H1 (cell line): Measurements from ENCODE around the gene DBX2. TPM values are rescaled to one million over a fixed set of nuclear protein-coding genes. Genes with fewer than 3 reads are reported as not detected.

ENCODE experiments used
- CTCF ChIA-PET: fragments of 300-600 bp; sonication (Branson Sonifier 250); formaldehyde crosslinking; loops from one replicate; lab custom pipeline; 2021; ENCODE audit not compliant: partially characterized antibody; lab: Charles Lee
- POLR2A ChIA-PET: fragments of 300-600 bp; sonication (Branson Sonifier 250); formaldehyde crosslinking; loops from one replicate; lab custom pipeline; 2021; ENCODE audit warnings: inconsistent platforms; ENCODE audit not compliant: partially characterized antibody; lab: Charles Lee
- DNase-seq, 2 experiments: peaks; one replicate each; pipeline versions ENCODE4 v3.0.0 to v3.0.0-alpha.2; 2010 to 2022; ENCODE audit warnings: low spot score in 2 of 2, low read depth in 1 of 2, mixed read lengths in 1 of 2
- FAIRE-seq: peaks from 2 replicates; lab custom pipeline; 2011; peaks lifted over from hg19 to GRCh38; lab: Jason Lieb, UNC
- H2AFZ ChIP-seq: 2 replicates; pipeline ENCODE4 v1.8.1; 2012; ENCODE audit warnings: low read length, inconsistent platforms
- H2AK5ac ChIP-seq: 2 replicates; pipeline ENCODE4 v1.6.1; 2013; ENCODE audit warnings: low read depth, low read length
- H2BK120ac ChIP-seq: replicated peaks from 2 replicates; pipeline ENCODE3; 2013; ENCODE audit warnings: low read depth, low read length, inconsistent platforms
- H2BK12ac ChIP-seq: 2 replicates; pipeline ENCODE4 v1.6.1; 2013; ENCODE audit warnings: low read depth, low read length
- H2BK15ac ChIP-seq: 2 replicates; pipeline ENCODE4 v1.6.1; 2013; ENCODE audit warnings: low read length
- H2BK20ac ChIP-seq: 2 replicates; pipeline ENCODE4 v1.6.1; 2013; ENCODE audit warnings: low read length
- H2BK5ac ChIP-seq: 2 replicates; pipeline ENCODE4 v1.6.1; 2013; ENCODE audit warnings: low read depth, low read length
- H3K14ac ChIP-seq: 2 replicates; pipeline ENCODE4 v1.6.1; 2013; ENCODE audit warnings: inconsistent platforms; ENCODE audit not compliant: insufficient read length
- H3K18ac ChIP-seq: 2 replicates; pipeline ENCODE4 v1.6.1; 2013; ENCODE audit warnings: low read length; ENCODE audit errors: extremely low read depth
- H3K23ac ChIP-seq: 2 replicates; pipeline ENCODE4 v1.6.1; 2013; ENCODE audit warnings: inconsistent platforms; ENCODE audit not compliant: insufficient read length
- H3K23me2 ChIP-seq: 2 replicates; pipeline ENCODE4 v1.6.1; 2013; ENCODE audit warnings: low read depth, low read length
- H3K27ac ChIP-seq: 2 replicates; pipeline ENCODE4 v1.6.1; 2011; ENCODE audit warnings: low read depth, low read length, inconsistent platforms
- H3K27me3 ChIP-seq, 4 experiments: replicated peaks in 1 of 4; 1 replicate in 1 of 4; 2 replicates in 3 of 4; pipeline versions ENCODE4 v1.6.1 to v1.8.1; 2011 to 2013; ENCODE audit warnings: low read length in 3 of 4, mild to moderate bottlenecking in 3 of 4, inconsistent platforms in 2 of 4, mixed read lengths in 2 of 4, moderate library complexity in 1 of 4; ENCODE audit not compliant: control insufficient read depth in 3 of 4, insufficient read depth in 3 of 4; ENCODE audit errors: extremely low read depth in 1 of 4
- H3K36me3 ChIP-seq, 4 experiments: 2 replicates each; pipeline versions ENCODE4 v1.6.1 to v1.8.1; 2011 to 2013; ENCODE audit warnings: mild to moderate bottlenecking in 4 of 4, low read length in 3 of 4, moderate library complexity in 2 of 4, control low read depth in 1 of 4, inconsistent platforms in 1 of 4; ENCODE audit not compliant: insufficient read depth in 4 of 4, control insufficient read depth in 2 of 4
- H3K4ac ChIP-seq: replicated peaks from 2 replicates; pipeline ENCODE3; 2013; ENCODE audit warnings: low read length, low read depth, mixed read lengths, inconsistent platforms; ENCODE audit not compliant: insufficient read length
- H3K4me1 ChIP-seq, 4 experiments: replicated peaks in 1 of 4; 1 replicate in 1 of 4; 2 replicates in 3 of 4; pipeline versions ENCODE4 v1.6.1 to v1.8.1; 2011 to 2013; ENCODE audit warnings: low read length in 3 of 4, inconsistent platforms in 2 of 4, mixed read lengths in 1 of 4; ENCODE audit not compliant: insufficient read depth in 4 of 4, control insufficient read depth in 3 of 4
- H3K4me2 ChIP-seq, 2 experiments: 2 replicates each; pipeline versions ENCODE4 v1.6.1 to v1.8.1; 2011 to 2013; ENCODE audit warnings: low read depth in 2 of 2, low read length in 2 of 2, control low read depth in 1 of 2, inconsistent platforms in 1 of 2, mild to moderate bottlenecking in 1 of 2; ENCODE audit not compliant: insufficient read depth in 1 of 2
- H3K4me3 ChIP-seq, 4 experiments: fragments of 200-600, 300-600 bp in 1 of 4; sonication (generic), shearing (Covaris generic), sonication (Bioruptor Twin) in 1 of 4; 2 replicates each; pipeline versions ENCODE4 v1.5.1 to v1.8.1; 2011 to 2016; ENCODE audit warnings: low read length in 4 of 4, low read depth in 3 of 4, control low read depth in 2 of 4, inconsistent platforms in 2 of 4, mild to moderate bottlenecking in 2 of 4, mixed read lengths in 1 of 4, moderate library complexity in 1 of 4; ENCODE audit not compliant: insufficient read depth in 2 of 4; ENCODE audit errors: extremely low read depth in 1 of 4
- H3K56ac ChIP-seq: replicated peaks from 2 replicates; pipeline ENCODE3; 2013; ENCODE audit warnings: low read depth, mild to moderate bottlenecking, mixed read lengths, low read length, inconsistent platforms; ENCODE audit not compliant: insufficient read length
- H3K79me1 ChIP-seq: 2 replicates; pipeline ENCODE4 v1.6.1; 2013; ENCODE audit warnings: low read depth, low read length, control low read depth
- H3K79me2 ChIP-seq, 2 experiments: 2 replicates each; pipeline versions ENCODE4 v1.6.1 to v1.8.1; 2012 to 2013; ENCODE audit warnings: low read length in 2 of 2, mild to moderate bottlenecking in 2 of 2, inconsistent platforms in 1 of 2; ENCODE audit not compliant: insufficient read depth in 2 of 2, control insufficient read depth in 1 of 2
- H3K9ac ChIP-seq, 4 experiments: replicated peaks in 1 of 4; 1 replicate in 1 of 4; 2 replicates in 3 of 4; pipeline versions ENCODE4 v1.6.1 to v1.8.1; 2011 to 2013; ENCODE audit warnings: low read depth in 3 of 4, low read length in 3 of 4, control low read depth in 2 of 4, mild to moderate bottlenecking in 2 of 4, moderate library complexity in 2 of 4, inconsistent platforms in 1 of 4; ENCODE audit errors: extremely low read depth in 1 of 4
- H3K9me3 ChIP-seq, 2 experiments: 2 replicates each; pipeline versions ENCODE4 v1.6.1 to v1.8.1; 2012 to 2013; ENCODE audit warnings: mild to moderate bottlenecking in 2 of 2, moderate library complexity in 2 of 2, control low read depth in 1 of 2, inconsistent platforms in 1 of 2, low read depth in 1 of 2, low read length in 1 of 2, mixed read lengths in 1 of 2; ENCODE audit not compliant: insufficient read depth in 2 of 2
- H4K20me1 ChIP-seq, 2 experiments: replicated peaks in 1 of 2; 2 replicates each; pipeline versions ENCODE3 to v1.8.1; 2011 to 2013; ENCODE audit warnings: inconsistent platforms in 2 of 2, low read length in 2 of 2, mild to moderate bottlenecking in 1 of 2; ENCODE audit not compliant: insufficient read depth in 2 of 2, control insufficient read depth in 1 of 2
- H4K5ac ChIP-seq: 2 replicates; pipeline ENCODE4 v1.6.1; 2013; ENCODE audit warnings: low read length, low read depth, mixed read lengths, inconsistent platforms; ENCODE audit not compliant: insufficient read length
- H4K8ac ChIP-seq: 2 replicates; pipeline ENCODE4 v1.8.0; 2013; ENCODE audit warnings: mild to moderate bottlenecking, moderate library complexity, low read length, inconsistent platforms; ENCODE audit not compliant: insufficient read depth; ENCODE audit errors: extremely low read depth
- H4K91ac ChIP-seq: replicated peaks from 2 replicates; pipeline ENCODE3; 2013; ENCODE audit warnings: low read length, mixed read lengths, inconsistent platforms; ENCODE audit not compliant: insufficient read length
- CTCF ChIP-seq, 3 experiments: IDR thresholded peaks; 1 replicate in 2 of 3; 2 replicates in 1 of 3; pipeline versions ENCODE4 v1.5.1 to v1.6.1; 2011; ENCODE audit warnings: low read length in 3 of 3, mild to moderate bottlenecking in 3 of 3, inconsistent platforms in 2 of 3, low read depth in 1 of 3, moderate library complexity in 1 of 3; ENCODE audit not compliant: insufficient read depth in 1 of 3; ENCODE audit errors: control extremely low read depth in 1 of 3
- NANOG ChIP-seq: IDR thresholded peaks from 2 replicates; pipeline ENCODE4 v1.6.1; 2011; ENCODE audit warnings: low read length, low read depth, mild to moderate bottlenecking, inconsistent platforms; ENCODE audit not compliant: insufficient read depth, poor library complexity, severe bottlenecking
- RAD21 ChIP-seq, 2 experiments: IDR thresholded peaks in 1 of 2; conservative IDR thresholded peaks in 1 of 2; 2 replicates each; pipeline ENCODE4 v1.6.1; 2011; ENCODE audit warnings: low read depth in 2 of 2, low read length in 2 of 2, improper control_type of control experiment in 1 of 2, inconsistent platforms in 1 of 2, mild to moderate bottlenecking in 1 of 2, moderate library complexity in 1 of 2
- SAP30 ChIP-seq: fragments of 300-600 bp; sonication (generic); IDR thresholded peaks from 2 replicates; pipeline ENCODE4 v1.7.1; 2012; ENCODE audit warnings: low read length, moderate library complexity, mild to moderate bottlenecking, inconsistent platforms; ENCODE audit not compliant: insufficient read depth, insufficient replicate concordance
- SIRT6 ChIP-seq: IDR thresholded peaks from one replicate; pipeline ENCODE4 v1.7.1; 2012; ENCODE audit warnings: low read length, inconsistent platforms
- SIX5 ChIP-seq: IDR thresholded peaks from 2 replicates; pipeline ENCODE4 v1.6.1; 2011; ENCODE audit warnings: mild to moderate bottlenecking, low read depth, low read length
- USF2 ChIP-seq: IDR thresholded peaks from 2 replicates; pipeline ENCODE4 v1.6.1; 2011; ENCODE audit warnings: low read length, improper control_type of control experiment
- WGBS, 2 experiments: shearing (Covaris generic) in 1 of 2; methylation state at CpG; one replicate each; pipeline versions ENCODE4 v1.1.6 to v1.1.7; 2013 to 2015; ENCODE audit warnings: low lambda C conversion rate in 2 of 2, mixed read lengths in 2 of 2, inconsistent platforms in 1 of 2, low coverage in 1 of 2, missing lambda C conversion rate in 1 of 2; ENCODE audit not compliant: insufficient replicate concordance in 2 of 2, insufficient coverage in 1 of 2, insufficient read length in 1 of 2; ENCODE audit errors: extremely low coverage in 1 of 2, missing lambda C conversion rate in 1 of 2; 5-methylcytosine and 5-hydroxymethylcytosine counted together
- polyA plus RNA-seq, 7 experiments: library from polyadenylated mRNA; depleted of rRNA in 3 of 7; stranded (reverse) in 5 of 7; unstranded in 2 of 7; fragments of >200 nt in 5 of 7; fragments of 200-250 nt in 2 of 7; gene quantifications; 1 replicate in 5 of 7; 2 replicates in 1 of 7; 4 replicates in 1 of 7; pipeline versions ENCODE4 v1.2.1 to v1.2.3, GENCODE V29; 2011 to 2013; ENCODE audit warnings: missing spikeins in 2 of 7, mixed read lengths in 2 of 7
- total RNA-seq: library from RNA; stranded (reverse); fragmentation: NEBNext Ultra II Directional; extraction: Animal tissue kit (Norgen Biotek cat#: 25700); gene quantifications from 2 replicates; pipeline ENCODE4 v1.2.1, GENCODE V29; 2021

DBX2 gene
- total and polyA plus RNA-seq, 2 of the 8 experiments (the other 6 are each of a cell fraction or from before 2014, with no cell fraction given) = 0.06 TPM; not detected in 1

- no peaks in the 10 kb centered on the region for H3K36me3 ChIP-seq
- FAIRE-seq = no peak
- no peak overlapping the region for H3K4me3 ChIP-seq
- no peak for TF ChIP-seq SIX5
- no peak for TF ChIP-seq SIRT6
- TF ChIP-seq NANOG = no peak
- no peak for TF ChIP-seq USF2
- no peak for TF ChIP-seq CTCF (IDR thresholded peaks at IDR 0.05; ENCODE audit: control extremely low read depth in 1 of 3, insufficient read depth in 1 of 3, low read depth in 1 of 3, low read length in 3 of 3)
- TF ChIP-seq RAD21 (IDR thresholded peaks at IDR 0.05 in 1 of 2, conservative IDR thresholded peaks at IDR 0.05 in 1 of 2; ENCODE audit: low read depth in 2 of 2, low read length in 2 of 2) = no peak
- no peak for TF ChIP-seq SAP30
- TF ChIP-seq, all 59 proteins: peak for 0
- H2BK120ac ChIP-seq = no peak overlapping the region
- H4K8ac ChIP-seq = no peak overlapping the region
- H3K4ac ChIP-seq = no peak overlapping the region
- no peak overlapping the region for H4K5ac ChIP-seq
- no peaks in the 10 kb centered on the region for H3K23me2 ChIP-seq
- CTCF ChIA-PET = interaction anchor here (0.6 to 4.3 kb wide), 3 partner anchors 9 to 497 kb away, joined by 3 to 32 read pairs (median 4); no protein-coding TSS in a partner anchor
- H2BK5ac ChIP-seq = no peak overlapping the region
- no peaks in the 10 kb centered on the region for H4K20me1 ChIP-seq
- no peaks in the 10 kb centered on the region for H3K4me1 ChIP-seq
- H4K91ac ChIP-seq = no peak overlapping the region
- no peaks in the 10 kb centered on the region; a peak in 1 of 4 replicates for H3K9me3 ChIP-seq
- 89% methylated on average over 1 of the region's 1 CpG; no CpG with 5 or more reads in 1 of the 2 experiments for WGBS, 2 experiments
- H3K14ac ChIP-seq = no peak overlapping the region
- no peak overlapping the region for H2BK15ac ChIP-seq
- POLR2A ChIA-PET = no interaction called here
- no peaks in the 10 kb centered on the region for H3K79me1 ChIP-seq
- no peak overlapping the region for H3K23ac ChIP-seq
- no peak overlapping the region for H2BK12ac ChIP-seq
- no peak overlapping the region for H2AFZ ChIP-seq
- no peak overlapping the region for H3K27ac ChIP-seq
- H3K4me2 ChIP-seq = no peak overlapping the region
- H3K27me3 ChIP-seq = no peaks in the 10 kb centered on the region
- H3K79me2 ChIP-seq = no peaks in the 10 kb centered on the region
- H2AK5ac ChIP-seq = no peak overlapping the region
- H3K56ac ChIP-seq = no peak overlapping the region
- no peak for DNase-seq
- H2BK20ac ChIP-seq = no peak overlapping the region
- H3K9ac ChIP-seq = no peak overlapping the region
- H3K18ac ChIP-seq = no peak overlapping the region
These were observed 81.9 kb downstream of the DBX2 start for GRCh38 chr12:44968965-44969364.
